Measurements from ENCODE around the gene DGKD. TPM values are rescaled to one million over a fixed set of nuclear protein-coding genes. Genes with fewer than 3 reads are reported as not detected.

DGKD gene
- total and polyA plus RNA-seq, 12 donors = 6.8 to 43.8 (median 16.5) TPM

GRCh38 chr2:233385489-233386044 lies 31.3 kb downstream of the DGKD start:
- H3K4me1 ChIP-seq (replicated peaks in 1 of 2) = peaks cover 16 to 19% of the 10 kb centered on the region in 2 donors

GRCh38 chr2:233386382-233387041 lies 32.2 kb downstream of the DGKD start:
- Histone ChIP-seq H3K9me3 (replicated peaks in 1 of 3) (no peaks in the 10 kb centered on the region), H3K4me1 (replicated peaks in 1 of 2) (peaks cover 16 to 19% of the 10 kb centered on the region in 2 donors), H3K36me3 (replicated peaks in 1 of 2) (peaks cover 0 to 4% of the 10 kb centered on the region in 2 donors), H3K27me3 (no peaks in the 10 kb centered on the region), H3K27ac (peak overlapping the region in 2 of 5 donors; percentile 82 to 95), H3K4me3 (no peak overlapping the region)
- no peak for DNase-seq
- TF ChIP-seq CTCF (IDR thresholded peaks at IDR 0.05) = no peak
- TF ChIP-seq POLR2A (IDR thresholded peaks at IDR 0.05) = no peak
- 79 to 91% (median 80%) methylated on average over 13 of the region's 13 CpGs for WGBS, 4 donors
- intact Hi-C loops (cut with DNase I) = no loop called here

More at GRCh38 chr2:233385489-233386044, 31.3 kb downstream of the DGKD start:
- no peaks in the 10 kb centered on the region for H3K27me3 ChIP-seq
- peaks cover 0 to 2% of the 10 kb centered on the region in 2 donors for H3K36me3 ChIP-seq (replicated peaks in 1 of 2)
- no peak overlapping the region for H3K4me3 ChIP-seq
- intact Hi-C loops (cut with DNase I) = no loop called here
- H3K9me3 ChIP-seq (replicated peaks in 1 of 3) = no peaks in the 10 kb centered on the region
- WGBS, 4 donors = 77 to 85% (median 82%) methylated on average over 13 to 14 of the region's 14 CpGs
- H3K27ac ChIP-seq = no peak overlapping the region
- no peak for TF ChIP-seq CTCF (IDR thresholded peaks at IDR 0.05)
- no peak for TF ChIP-seq POLR2A (IDR thresholded peaks at IDR 0.05)
- no peak for DNase-seq

- WGBS, 4 donors = 87 to 94% (median 93%) methylated on average over 13 of the region's 13 CpGs
- Histone ChIP-seq H3K36me3 (replicated peaks in 1 of 2) (peaks cover 0 to 4% of the 10 kb centered on the region in 2 donors), H3K4me3 (no peak overlapping the region), H3K4me1 (replicated peaks in 1 of 2) (peaks cover 16 to 19% of the 10 kb centered on the region in 2 donors), H3K27me3 (no peaks in the 10 kb centered on the region), H3K9me3 (replicated peaks in 1 of 3) (no peaks in the 10 kb centered on the region), H3K27ac (peak overlapping the region in 4 of 5 donors; percentile 73 to 95 (median 79))
- TF ChIP-seq CTCF (IDR thresholded peaks at IDR 0.05) (no peak), POLR2A (IDR thresholded peaks at IDR 0.05) (no peak)
- intact Hi-C loops (cut with DNase I) = no loop called here
- no peak for DNase-seq
Measured at GRCh38 chr2:233387225-233387624, 32.9 kb downstream of the DGKD start.

GRCh38 chr2:233387667-233388528 lies 33.6 kb downstream of the DGKD start:
- H3K36me3 ChIP-seq (replicated peaks in 1 of 2) = peaks cover 0 to 4% of the 10 kb centered on the region in 2 donors
- H3K4me3 ChIP-seq = peak overlapping the region in 1 of 4 donors; percentile 41
- intact Hi-C loops (cut with DNase I) = no loop called here
- peak overlapping the region; percentile 73 to 95 (median 76) for H3K27ac ChIP-seq
- DNase-seq = peak; percentile 88 to 97 (median 95)
- WGBS, 4 donors = 16 to 26% (median 20%) methylated on average over 20 to 25 of the region's 25 CpGs
- peaks cover 16 to 19% of the 10 kb centered on the region in 2 donors for H3K4me1 ChIP-seq (replicated peaks in 1 of 2)
- no peaks in the 10 kb centered on the region for H3K9me3 ChIP-seq (replicated peaks in 1 of 3)
- TF ChIP-seq POLR2A (IDR thresholded peaks at IDR 0.05) = peak in 1 of 2 donors; percentile 49
- TF ChIP-seq CTCF (IDR thresholded peaks at IDR 0.05) = no peak
- H3K27me3 ChIP-seq = no peaks in the 10 kb centered on the region
